VCaP (cell line): ENCODE measurements around the gene CTSO.
A peak's percentile ranks its signal among the peaks of the same experiment; 100 is the strongest.

Source experiments
- H3K27ac ChIP-seq: fragments of 450-650 bp; 2 replicates; pipeline ENCODE4 v1.5.1; 2017
- TF ChIP-seq, protein P1 (sequence below): fragments of 450-650 bp; conservative IDR thresholded peaks from 2 replicates; pipeline ENCODE4 v1.5.1; 2017; ENCODE audit warnings: mild to moderate bottlenecking, moderate library complexity

CTSO gene

DNA sequence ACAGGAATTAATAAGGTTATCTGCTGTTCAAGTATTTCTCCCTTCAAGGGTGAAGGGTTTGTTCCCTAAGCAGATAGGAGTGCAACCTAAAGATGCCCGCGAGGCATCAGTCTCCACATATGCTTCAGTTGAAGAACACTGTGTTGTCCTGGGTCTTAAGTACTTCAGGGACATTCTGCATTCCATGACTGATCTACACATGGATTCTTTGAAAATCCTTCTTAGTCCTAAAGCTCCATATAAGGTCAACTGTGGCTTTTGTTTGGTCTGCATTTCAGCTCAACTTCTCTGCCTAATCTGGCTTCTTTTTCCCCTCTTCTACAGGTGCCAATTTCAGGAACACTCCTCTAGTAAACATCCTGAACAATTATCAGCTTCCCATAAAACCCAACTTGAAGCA lies 21.8 kb upstream of the CTSO start:
- TF ChIP-seq, protein P1, sequence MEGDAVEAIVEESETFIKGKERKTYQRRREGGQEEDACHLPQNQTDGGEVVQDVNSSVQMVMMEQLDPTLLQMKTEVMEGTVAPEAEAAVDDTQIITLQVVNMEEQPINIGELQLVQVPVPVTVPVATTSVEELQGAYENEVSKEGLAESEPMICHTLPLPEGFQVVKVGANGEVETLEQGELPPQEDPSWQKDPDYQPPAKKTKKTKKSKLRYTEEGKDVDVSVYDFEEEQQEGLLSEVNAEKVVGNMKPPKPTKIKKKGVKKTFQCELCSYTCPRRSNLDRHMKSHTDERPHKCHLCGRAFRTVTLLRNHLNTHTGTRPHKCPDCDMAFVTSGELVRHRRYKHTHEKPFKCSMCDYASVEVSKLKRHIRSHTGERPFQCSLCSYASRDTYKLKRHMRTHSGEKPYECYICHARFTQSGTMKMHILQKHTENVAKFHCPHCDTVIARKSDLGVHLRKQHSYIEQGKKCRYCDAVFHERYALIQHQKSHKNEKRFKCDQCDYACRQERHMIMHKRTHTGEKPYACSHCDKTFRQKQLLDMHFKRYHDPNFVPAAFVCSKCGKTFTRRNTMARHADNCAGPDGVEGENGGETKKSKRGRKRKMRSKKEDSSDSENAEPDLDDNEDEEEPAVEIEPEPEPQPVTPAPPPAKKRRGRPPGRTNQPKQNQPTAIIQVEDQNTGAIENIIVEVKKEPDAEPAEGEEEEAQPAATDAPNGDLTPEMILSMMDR, result no peak
- no peak overlapping the region for H3K27ac ChIP-seq

- no peak overlapping the region for H3K27ac ChIP-seq
- TF ChIP-seq, protein P1, result no peak
These were observed 21.3 kb upstream of the CTSO start for GRCh38 chr4:155974996-155975395.

DNA sequence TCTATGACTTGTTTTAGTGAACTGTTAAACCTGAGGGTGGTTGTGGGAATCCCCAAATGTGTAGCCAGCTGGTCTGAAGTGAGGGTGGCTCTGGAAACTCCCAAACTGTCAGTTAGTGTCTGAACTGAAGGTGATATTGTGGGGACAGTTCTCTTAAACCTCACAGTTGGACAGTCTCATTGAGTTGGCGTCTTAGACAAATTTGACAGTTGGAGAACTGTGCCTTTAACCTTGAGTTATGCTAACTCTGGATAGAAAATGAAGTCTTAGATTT lies 20.7 kb upstream of the CTSO start:
- H3K27ac ChIP-seq, result no peak overlapping the region
- TF ChIP-seq, protein P1, result no peak

DNA sequence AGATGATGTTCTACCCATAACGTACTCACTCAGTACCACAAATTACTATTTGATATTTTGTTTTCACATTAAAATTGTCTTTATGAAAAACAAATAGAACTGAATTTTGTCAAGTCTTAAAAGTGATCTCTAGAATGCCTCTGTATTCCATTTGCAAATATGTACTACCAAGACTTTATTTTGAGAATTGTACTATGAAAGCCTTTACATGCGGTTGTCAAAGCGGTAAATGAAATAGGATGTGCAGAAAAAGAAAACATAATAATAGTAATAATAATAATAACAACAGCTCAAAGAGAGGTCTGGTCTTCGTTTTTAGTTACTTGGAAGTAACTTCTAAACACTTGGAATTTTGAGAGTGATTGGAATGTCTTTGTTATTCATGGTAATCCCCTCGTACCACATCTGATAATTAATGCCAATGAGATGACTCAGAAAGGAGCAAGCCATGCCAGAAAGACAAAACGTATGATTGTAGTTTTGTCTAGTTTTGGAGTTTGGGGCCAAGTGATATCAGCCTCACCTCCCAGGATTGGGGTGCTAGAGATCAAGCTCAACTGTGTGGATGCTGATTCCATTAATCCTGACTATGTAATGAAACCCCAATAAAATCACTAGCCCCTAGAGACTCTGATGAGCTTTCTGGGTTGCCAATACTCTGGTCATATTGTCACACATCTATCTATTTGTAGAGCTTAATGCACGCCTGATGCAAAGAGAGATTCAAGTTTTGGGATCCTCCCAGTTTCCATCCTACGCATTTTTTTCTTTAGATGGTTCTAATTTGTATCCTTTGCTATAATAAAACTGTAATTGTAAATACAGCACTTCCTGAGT lies 20.2 kb upstream of the CTSO start:
- H3K27ac ChIP-seq, result no peak overlapping the region
- TF ChIP-seq, protein P1, result no peak

DNA sequence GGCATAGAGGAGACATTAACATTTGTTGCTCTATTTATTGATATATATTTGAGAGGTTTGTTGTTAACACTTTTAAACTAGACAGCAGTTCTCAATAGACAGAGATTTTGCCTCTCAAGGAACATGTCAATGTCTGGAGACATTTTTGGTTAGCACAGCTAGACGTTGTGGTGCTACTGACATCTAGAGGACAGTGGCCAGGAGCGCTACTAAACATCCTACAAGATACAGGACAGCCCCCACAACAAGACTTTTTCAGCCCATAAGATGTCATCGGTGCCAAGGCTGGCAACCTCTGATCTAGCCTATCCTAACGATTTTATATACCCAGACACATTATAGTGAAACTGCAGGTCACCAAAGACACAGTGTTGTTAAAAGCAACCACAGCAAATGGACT lies 18.4 kb upstream of the CTSO start:
- no peak overlapping the region for H3K27ac ChIP-seq
- TF ChIP-seq, protein P1, result peak; percentile 81

DNA sequence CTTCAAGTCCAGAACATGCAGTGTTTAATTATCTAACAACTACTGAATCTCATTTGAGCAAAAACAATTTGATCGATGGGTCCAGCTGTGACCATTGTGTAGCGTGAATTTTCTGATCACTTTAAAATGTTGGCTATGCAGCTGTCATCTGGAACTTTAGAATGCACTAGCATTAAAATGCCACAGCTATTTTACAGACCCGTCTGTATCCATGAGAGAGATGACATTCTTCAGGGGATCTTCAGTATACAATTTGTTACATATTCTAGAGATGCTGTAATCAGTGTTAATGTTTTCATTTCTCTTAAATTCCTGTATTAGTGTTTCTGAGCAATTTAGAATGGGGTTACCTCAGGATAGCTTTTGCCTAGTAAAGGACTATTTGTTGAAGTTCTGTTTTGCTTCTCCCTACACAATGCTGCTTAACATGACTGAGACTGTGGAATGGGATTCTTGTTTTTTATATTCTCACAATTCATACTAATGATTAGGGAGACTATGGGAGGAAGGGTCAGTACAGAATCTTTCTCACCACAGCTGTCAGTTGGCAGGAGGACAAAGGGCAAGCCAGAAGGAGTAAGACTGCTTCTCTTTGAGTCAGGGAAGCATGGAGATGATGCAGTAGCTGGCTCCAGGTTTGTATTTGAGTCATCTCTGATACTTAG lies 13.2 kb upstream of the CTSO start:
- H3K27ac ChIP-seq, result no peak overlapping the region
- TF ChIP-seq, protein P1, result no peak

- H3K27ac ChIP-seq, result no peak overlapping the region
- TF ChIP-seq, protein P1, result no peak
These were observed 12.5 kb upstream of the CTSO start for GRCh38 chr4:155966171-155966570.
